ENCODE measurements around the gene GMDS. TPM values are rescaled to one million over a fixed set of nuclear protein-coding genes. Genes with fewer than 3 reads are reported as not detected.
A peak's percentile ranks its signal among the peaks of the same experiment; 100 is the strongest.

GMDS gene
- total and polyA plus RNA-seq, 2 experiments from 2014 or later: 6.3 to 17.7 TPM

GRCh38 chr6:1781817-1782184 lies 463.6 kb downstream of the GMDS start:
- H3K4me1 ChIP-seq (ENCODE audit: low read depth): peaks cover 13% of the 10 kb centered on the region
- H3K9me3 ChIP-seq (ENCODE audit: low read depth): no peaks in the 10 kb centered on the region
- no peak overlapping the region for H3K4me3 ChIP-seq
- no peaks in the 10 kb centered on the region for H3K27me3 ChIP-seq
- no peak overlapping the region for H3K27ac ChIP-seq
- no peak for DNase-seq (ENCODE audit: low read depth in 1 of 2, low spot score in 1 of 2)
- no peak for TF ChIP-seq CTCF (IDR thresholded peaks at IDR 0.05; ENCODE audit: low read depth, low read length)
- no peaks in the 10 kb centered on the region for H3K36me3 ChIP-seq

- no peaks in the 10 kb centered on the region for H3K36me3 ChIP-seq
- H3K4me3 ChIP-seq: no peak overlapping the region
- no peak overlapping the region for H3K27ac ChIP-seq
- H3K4me1 ChIP-seq (ENCODE audit: low read depth): peaks cover 13% of the 10 kb centered on the region
- TF ChIP-seq CTCF (IDR thresholded peaks at IDR 0.05; ENCODE audit: low read depth, low read length): no peak
- no peaks in the 10 kb centered on the region for H3K27me3 ChIP-seq
- no peak for DNase-seq (ENCODE audit: low read depth in 1 of 2, low spot score in 1 of 2)
- H3K9me3 ChIP-seq (ENCODE audit: low read depth): no peaks in the 10 kb centered on the region
Observed at GRCh38 chr6:1781152-1781816, 464.1 kb downstream of the GMDS start.

- Histone ChIP-seq H3K27me3 (no peaks in the 10 kb centered on the region), H3K36me3 (no peaks in the 10 kb centered on the region), H3K4me3 (no peak overlapping the region), H3K4me1 (ENCODE audit: low read depth) (peaks cover 13% of the 10 kb centered on the region), H3K27ac (no peak overlapping the region), H3K9me3 (ENCODE audit: low read depth) (no peaks in the 10 kb centered on the region)
- TF ChIP-seq CTCF (IDR thresholded peaks at IDR 0.05; ENCODE audit: low read depth, low read length): no peak
- DNase-seq (ENCODE audit: low read depth in 1 of 2, low spot score in 1 of 2): no peak
Observed at GRCh38 chr6:1780251-1780867, 465.0 kb downstream of the GMDS start.

- Histone ChIP-seq H3K27ac (no peak overlapping the region), H3K36me3 (no peaks in the 10 kb centered on the region), H3K27me3 (no peaks in the 10 kb centered on the region), H3K4me1 (ENCODE audit: low read depth) (peaks cover 13% of the 10 kb centered on the region), H3K4me3 (no peak overlapping the region), H3K9me3 (ENCODE audit: low read depth) (no peaks in the 10 kb centered on the region)
- peak in 1 of 2 donors; percentile 47 for DNase-seq (ENCODE audit: low read depth in 1 of 2, low spot score in 1 of 2)
- TF ChIP-seq CTCF (IDR thresholded peaks at IDR 0.05; ENCODE audit: low read depth, low read length): no peak
Observed at GRCh38 chr6:1778686-1779235, 466.6 kb downstream of the GMDS start.

- Histone ChIP-seq H3K4me3 (no peak overlapping the region), H3K36me3 (no peaks in the 10 kb centered on the region), H3K4me1 (ENCODE audit: low read depth) (peaks cover 13% of the 10 kb centered on the region), H3K27ac (no peak overlapping the region), H3K27me3 (no peaks in the 10 kb centered on the region), H3K9me3 (ENCODE audit: low read depth) (no peaks in the 10 kb centered on the region)
- no peak for DNase-seq (ENCODE audit: low read depth in 1 of 2, low spot score in 1 of 2)
- no peak for TF ChIP-seq CTCF (IDR thresholded peaks at IDR 0.05; ENCODE audit: low read depth, low read length)
Observed at GRCh38 chr6:1777921-1778685, 467.3 kb downstream of the GMDS start.
